K562 (cell line): ENCODE results near the gene PSMB7. TPM values are rescaled to one million over a fixed set of nuclear protein-coding genes. Genes with fewer than 3 reads are reported as not detected.

Experiments used
- ATAC-seq: fragments of 200-7000 bp; cut with Tn5 transposase; 3 replicates; pipeline ENCODE4 v1.9.1; 2020; ENCODE audit warnings: moderate library complexity
- BruUV-seq: library from RNA; stranded (reverse); fragments of 400-500 nt; replicated peaks from 2 replicates; lab custom pipeline; 2021; lab: Mats Ljungman, UMichigan
- CTCF ChIA-PET: fragments of 300-600 bp; formaldehyde crosslinking; extraction: SDS; loops from one replicate; lab custom pipeline; 2021; ENCODE audit warnings: low intra/inter-chr PET ratio; lab: Yijun Ruan, JAX
- POLR2A ChIA-PET: fragments of 300-600, 350-650 bp; sonication (Branson Sonifier 250); formaldehyde crosslinking; extraction: SDS; loops from one replicate; lab custom pipeline; 2021; ENCODE audit warnings: antibody characterized with exemption, inconsistent platforms; lab: Yijun Ruan, JAX
- DNase-seq, 4 experiments: peaks; one replicate each; pipeline versions ENCODE4 v3.0.0 to v3.0.0-alpha.2; 2011 to 2018; ENCODE audit warnings: low spot score in 3 of 4, mixed read lengths in 3 of 4; ENCODE audit errors: extremely low read depth in 1 of 4
- FAIRE-seq: peaks from 2 replicates; lab custom pipeline; 2011; peaks lifted over from hg19 to GRCh38; lab: Jason Lieb, UNC
- H2AFZ ChIP-seq: 2 replicates; pipeline ENCODE4 v1.6.0; 2011; ENCODE audit warnings: low read depth, low read length, control low read depth, inconsistent platforms
- H3K27ac ChIP-seq: fragments of 200-600 bp; 3 replicates; pipeline ENCODE4 v1.8.0; 2011; ENCODE audit warnings: low read depth, mild to moderate bottlenecking, control low read depth, inconsistent platforms, low read length, moderate library complexity, mixed read lengths; ENCODE audit errors: extremely low read depth
- H3K27me3 ChIP-seq, 2 experiments: fragments of 300-600 bp in 1 of 2; 2 replicates in 1 of 2; 3 replicates in 1 of 2; pipeline versions ENCODE4 v1.6.0 to v1.8.0; 2011; ENCODE audit warnings: inconsistent platforms in 2 of 2, low read length in 2 of 2, mild to moderate bottlenecking in 1 of 2, mixed read lengths in 1 of 2, moderate library complexity in 1 of 2; ENCODE audit not compliant: control insufficient read depth in 2 of 2, insufficient read depth in 2 of 2
- H3K36me3 ChIP-seq: fragments of 300-600 bp; 3 replicates; pipeline ENCODE4 v1.8.0; 2011; ENCODE audit warnings: mild to moderate bottlenecking, low read length, inconsistent platforms; ENCODE audit not compliant: control insufficient read depth, insufficient read depth
- H3K4me1 ChIP-seq, 2 experiments: fragments of 200-600 bp in 1 of 2; replicated peaks in 1 of 2; 2 replicates in 1 of 2; 3 replicates in 1 of 2; pipeline versions ENCODE4 v1.5.1 to v1.8.0; 2011; ENCODE audit warnings: inconsistent platforms in 2 of 2, low read length in 2 of 2, mild to moderate bottlenecking in 1 of 2, mixed read lengths in 1 of 2, moderate library complexity in 1 of 2; ENCODE audit not compliant: control insufficient read depth in 2 of 2, insufficient read depth in 2 of 2
- H3K4me2 ChIP-seq: 2 replicates; pipeline ENCODE4 v1.6.1; 2011; ENCODE audit warnings: low read length, control low read depth, inconsistent platforms, mixed read lengths; ENCODE audit not compliant: insufficient read depth
- H3K4me3 ChIP-seq: fragments of 200-600 bp; sonication (generic), shearing (Covaris generic); 2 replicates; pipeline ENCODE4 v1.5.1; 2016; ENCODE audit warnings: control low read depth, inconsistent platforms
- H3K79me2 ChIP-seq: fragments of 200-600 bp; 3 replicates; pipeline ENCODE4 v1.8.0; 2011; ENCODE audit warnings: low read length, inconsistent platforms; ENCODE audit not compliant: control insufficient read depth, insufficient read depth
- H3K9ac ChIP-seq, 2 experiments: 2 replicates each; pipeline versions ENCODE4 v1.6.0 to v1.6.1; 2011; ENCODE audit warnings: low read depth in 2 of 2, low read length in 2 of 2, control low read depth in 1 of 2, inconsistent platforms in 1 of 2, mild to moderate bottlenecking in 1 of 2, mixed read lengths in 1 of 2; ENCODE audit not compliant: insufficient read depth in 1 of 2
- H3K9me1 ChIP-seq: one replicate; pipeline ENCODE4 v1.6.0; 2011; ENCODE audit warnings: inconsistent platforms, mild to moderate bottlenecking, low read length, moderate library complexity; ENCODE audit not compliant: control insufficient read depth, insufficient read depth
- H3K9me3 ChIP-seq: replicated peaks from 2 replicates; pipeline ENCODE4 v1.5.1; 2011; ENCODE audit warnings: low read depth, low read length, inconsistent platforms; ENCODE audit not compliant: control insufficient read depth, insufficient read depth
- H4K20me1 ChIP-seq: replicated peaks from 2 replicates; pipeline ENCODE4 v1.6.1; 2011; ENCODE audit warnings: low read length, inconsistent platforms, mixed read lengths; ENCODE audit not compliant: control insufficient read depth, insufficient read depth
- E2F1 ChIP-seq: sonication (generic); formaldehyde crosslinking; IDR thresholded peaks from 2 replicates; pipeline ENCODE4 v1.8.1; 2023; ENCODE audit warnings: mild to moderate bottlenecking, missing genetic modification reagents, moderate library complexity
- HMGXB4 ChIP-seq: sonication (generic); formaldehyde crosslinking; IDR thresholded peaks from 2 replicates; pipeline ENCODE4 v1.8.1; 2023; ENCODE audit warnings: mild to moderate bottlenecking, missing genetic modification reagents
- HNRNPUL1 ChIP-seq: fragments of 200-400 bp; formaldehyde crosslinking; IDR thresholded peaks from 2 replicates; pipeline ENCODE4 v1.6.1; 2017; ENCODE audit warnings: low read length
- HOMEZ ChIP-seq: fragments of 250-450 bp; sonication (Bioruptor Pico); IDR thresholded peaks from 2 replicates; pipeline ENCODE4 v1.4.0; 2020; ENCODE audit warnings: mild to moderate bottlenecking, moderate library complexity
- LEF1 ChIP-seq: fragments of 450-650 bp; IDR thresholded peaks from 2 replicates; pipeline ENCODE4 v1.6.1; 2016; ENCODE audit warnings: mild to moderate bottlenecking
- RBM15 ChIP-seq: fragments of 200-400 bp; formaldehyde crosslinking; IDR thresholded peaks from 2 replicates; pipeline ENCODE4 v1.6.1; 2018; ENCODE audit warnings: mild to moderate bottlenecking, low read length, moderate library complexity; ENCODE audit not compliant: insufficient read depth
- SRF ChIP-seq, 2 experiments: fragments of 250-450, 450-650 bp in 1 of 2; sonication (Bioruptor Pico) in 1 of 2; sonication (generic) in 1 of 2; formaldehyde crosslinking; IDR thresholded peaks; 2 replicates each; pipeline versions ENCODE4 v1.5.0 to v1.5.1; 2020 to 2022; ENCODE audit warnings: mild to moderate bottlenecking in 1 of 2, missing genetic modification reagents in 1 of 2
- YY1 ChIP-seq, 3 experiments: IDR thresholded peaks; 2 replicates each; pipeline ENCODE4 v1.6.1; 2011; ENCODE audit warnings: low read length in 2 of 3, mild to moderate bottlenecking in 2 of 3, moderate library complexity in 2 of 3, borderline replicate concordance in 1 of 3, control low read depth in 1 of 3, low read depth in 1 of 3; ENCODE audit not compliant: insufficient read depth in 3 of 3, insufficient replicate concordance in 2 of 3, control insufficient read depth in 1 of 3, insufficient read length in 1 of 3; ENCODE audit errors: extremely low read depth in 1 of 3
- ZNF507 ChIP-seq: conservative IDR thresholded peaks from 2 replicates; pipeline ENCODE4 v1.6.1; 2017; ENCODE audit warnings: missing genetic modification characterization, missing compliant biosample characterization
- WGBS: fragments of 100-300 bp; shearing (Covaris generic); methylation state at CpG from one replicate; pipeline ENCODE4 v1.1.6; 2016; ENCODE audit warnings: low coverage, mixed read lengths; ENCODE audit not compliant: insufficient coverage; ENCODE audit errors: missing lambda C conversion rate; 5-methylcytosine and 5-hydroxymethylcytosine counted together
- in situ Hi-C: fragments of 300-500 bp; cut with MboI; formaldehyde crosslinking; loops from 4 replicates; pipeline ENCODE4 v1.15.0; 2018; ENCODE audit warnings: inconsistent platforms, mixed read lengths
- intact Hi-C: fragments of 100-400 bp; cut with micrococcal nuclease; formaldehyde crosslinking; loops from 2 replicates; pipeline ENCODE4 v1.14.2; 2022
- polyA plus RNA-seq, 8 experiments: library from polyadenylated mRNA; depleted of rRNA in 4 of 8; stranded (reverse) in 5 of 8; unstranded in 3 of 8; fragments of >200 nt; fragmentation: Nextera tagmentation in 2 of 8; fragmentation: Illumina TruSeq in 1 of 8; extraction: Ambion mirVana in 2 of 8; extraction: Trizol in 1 of 8; gene quantifications; 2 replicates each; pipeline versions ENCODE4 v1.2.1 to v1.2.3, GENCODE V29; 2011 to 2014; ENCODE audit warnings: inconsistent platforms in 1 of 8, missing spikeins in 1 of 8
- total RNA-seq, 7 experiments: library from RNA; depleted of rRNA in 6 of 7; stranded (reverse); fragments of >200 nt in 6 of 7; fragmentation: Illumina TruSeq in 2 of 7; extraction: Trizol in 2 of 7; gene quantifications; 2 replicates each; pipeline versions ENCODE4 v1.2.1 to v1.2.3, GENCODE V29; 2011 to 2021; ENCODE audit warnings: low replicate concordance in 1 of 7

PSMB7 gene
- total and polyA plus RNA-seq, 9 of the 15 experiments (the other 6 are each of a cell fraction or from before 2014, with no cell fraction given): 321 to 978 (median 407) TPM

- no peaks in the 10 kb centered on the region for H3K9me3 ChIP-seq
- ChIA-PET POLR2A (interaction anchor here (1.4 kb wide), 1 partner anchor 19 kb away, joined by 4 read pairs; no protein-coding TSS in a partner anchor), CTCF (interaction anchor here (0.7 kb wide), 1 partner anchor 302 kb away, joined by 3 read pairs; no protein-coding TSS in a partner anchor)
- peaks cover 96% of the 10 kb centered on the region for H3K36me3 ChIP-seq
- no peak overlapping the region for H3K4me3 ChIP-seq
- BruUV-seq: no TSS peak
- intact Hi-C loops: no loop called here
- peak; percentile 46 for FAIRE-seq
- H3K4me1 ChIP-seq: peaks cover 0 to 5% of the 10 kb centered on the region in 2 experiments; a peak in 1 of 5 replicates
- no peaks in the 10 kb centered on the region for H3K9me1 ChIP-seq
- in situ Hi-C loops: loop anchor here (25.0 kb wide), 1 partner anchor 303 kb away; no protein-coding TSS in a partner anchor
- H3K27ac ChIP-seq: no peak overlapping the region
- no peaks in the 10 kb centered on the region; the same call in 1 of the 2 replicates for H4K20me1 ChIP-seq
- WGBS: 96% methylated on average over 3 of the region's 3 CpGs
- no peaks in the 10 kb centered on the region for H3K27me3 ChIP-seq
- no peak overlapping the region for H2AFZ ChIP-seq
- no peak overlapping the region for H3K4me2 ChIP-seq
- no peak overlapping the region for H3K9ac ChIP-seq
- H3K79me2 ChIP-seq: peaks cover 69% of the 10 kb centered on the region
- TF ChIP-seq HNRNPUL1: no peak
- ATAC-seq: no peak
- DNase-seq: no peak
Measured at GRCh38 chr9:124409410-124409809, 5.8 kb downstream of the PSMB7 start.

- H3K27me3 ChIP-seq: no peaks in the 10 kb centered on the region
- H3K9me3 ChIP-seq: no peaks in the 10 kb centered on the region
- ChIA-PET POLR2A (interaction anchor here (1.4 kb wide), 1 partner anchor 9 kb away, joined by 3 read pairs; no protein-coding TSS in a partner anchor), CTCF (no interaction called here)
- no peak overlapping the region for H3K4me3 ChIP-seq
- H3K79me2 ChIP-seq: peaks cover 74% of the 10 kb centered on the region
- BruUV-seq: no TSS peak
- ATAC-seq (no peak), FAIRE-seq (no peak), DNase-seq (no peak)
- no peak overlapping the region for H3K9ac ChIP-seq
- intact Hi-C loops: no loop called here
- H3K4me2 ChIP-seq: no peak overlapping the region
- H3K36me3 ChIP-seq: peaks cover 96% of the 10 kb centered on the region
- in situ Hi-C loops: loop anchor here (25.0 kb wide), 1 partner anchor 309 kb away; no protein-coding TSS in a partner anchor
- H3K9me1 ChIP-seq: no peaks in the 10 kb centered on the region
- H3K27ac ChIP-seq: no peak overlapping the region
- WGBS: 85% methylated on average over 4 of the region's 4 CpGs
- no peak overlapping the region for H2AFZ ChIP-seq
- peaks cover 22% of the 10 kb centered on the region; the same call in 1 of the 2 replicates for H4K20me1 ChIP-seq
- H3K4me1 ChIP-seq: peaks cover 0 to 5% of the 10 kb centered on the region in 2 experiments; a peak in 1 of 5 replicates
- TF ChIP-seq LEF1 (no peak), YY1 (IDR thresholded peaks at IDR 0.05; ENCODE audit: borderline replicate concordance in 1 of 3, control insufficient read depth in 1 of 3, extremely low read depth in 1 of 3, insufficient read depth in 3 of 3, insufficient read length in 1 of 3, insufficient replicate concordance in 2 of 3, low read depth in 1 of 3, low read length in 2 of 3) (no peak), HOMEZ (CRISPR knock-in tag) (no peak), RBM15 (no peak), ZNF507 (tag) (no peak), HMGXB4 (CRISPR knock-in tag) (no peak), SRF (CRISPR knock-in tag; IDR thresholded peaks at IDR 0.05) (no peak), E2F1 (CRISPR knock-in tag) (no peak)
Measured at GRCh38 chr9:124403246-124403645, 12.0 kb downstream of the PSMB7 start.
